ENCODE results near the gene ARHGAP18.

GRCh38 chr6:129628101-129628815 lies 81.7 kb downstream of the ARHGAP18 start:
- TF ChIP-seq CTCF (IDR thresholded peaks at IDR 0.05) (no peak), POLR2A (IDR thresholded peaks at IDR 0.05) (no peak)

Measured in lower leg skin (tissue), 3 donors.